IPS-NIHi11 (cell line): ENCODE measurements around the gene ARHGDIA.
A peak's percentile ranks its signal among the peaks of the same experiment; 100 is the strongest.

Experiments used
- DNase-seq: peaks from one replicate; pipeline ENCODE4 v3.0.0; 2012; ENCODE audit warnings: mixed read lengths, low spot score

ARHGDIA gene

GRCh38 chr17:81888105-81888987 lies 17.2 kb upstream of the ARHGDIA start:
- DNase-seq, result no peak

- DNase-seq, result no peak
Measured at GRCh38 chr17:81885869-81886548, 14.9 kb upstream of the ARHGDIA start.

GRCh38 chr17:81885454-81885853 lies 14.3 kb upstream of the ARHGDIA start:
- no peak for DNase-seq

GRCh38 chr17:81884968-81885367 lies 13.8 kb upstream of the ARHGDIA start:
- no peak for DNase-seq

GRCh38 chr17:81884520-81884919 lies 13.4 kb upstream of the ARHGDIA start:
- DNase-seq, result no peak

GRCh38 chr17:81879121-81879520 lies 8.0 kb upstream of the ARHGDIA start:
- DNase-seq, result no peak

- DNase-seq, result no peak
Measured at GRCh38 chr17:81878294-81878693, 7.2 kb upstream of the ARHGDIA start.

- no peak for DNase-seq
Measured at GRCh38 chr17:81877569-81877968, 6.4 kb upstream of the ARHGDIA start.

GRCh38 chr17:81871387-81872230 lies 472 bp upstream of the ARHGDIA start:
- DNase-seq, result peak; percentile 97

GRCh38 chr17:81870131-81870980 lies 781 bp downstream of the ARHGDIA start:
- DNase-seq, result no peak

GRCh38 chr17:81869221-81870130 lies 1.7 kb downstream of the ARHGDIA start:
- peak; percentile 86 for DNase-seq

GRCh38 chr17:81868674-81869220 lies 2.4 kb downstream of the ARHGDIA start:
- DNase-seq, result peak; percentile 65

- no peak for DNase-seq
Measured at GRCh38 chr17:81867991-81868673, 3.0 kb downstream of the ARHGDIA start.

GRCh38 chr17:81867170-81867990 lies 3.8 kb downstream of the ARHGDIA start:
- DNase-seq, result no peak

GRCh38 chr17:81866440-81867169 lies 4.5 kb downstream of the ARHGDIA start:
- no peak for DNase-seq

GRCh38 chr17:81865733-81866439 lies 5.3 kb downstream of the ARHGDIA start:
- no peak for DNase-seq

- no peak for DNase-seq
Measured at GRCh38 chr17:81865358-81865732, 5.8 kb downstream of the ARHGDIA start.
